Adrenal gland (tissue), 12 donors: Measurements from ENCODE around the gene UQCC5. TPM values are rescaled to one million over a fixed set of nuclear protein-coding genes. Genes with fewer than 3 reads are reported as not detected.

Experiments used
- DNase-seq, 7 donors: peaks; one replicate each; pipeline ENCODE4 v3.0.0-alpha.2; 2019 to 2020
- H3K27ac ChIP-seq, 5 donors: fragments of 200-600 bp; sonication (generic) in 4 of 5; 1 replicate in 3 of 5; 2 replicates in 2 of 5; pipeline versions ENCODE4 v1.5.1 to v1.8.0; 2016 to 2020; ENCODE audit warnings: mild to moderate bottlenecking in 1 of 5
- H3K27me3 ChIP-seq: fragments of 200-600 bp; 2 replicates; pipeline ENCODE4 v1.8.0; 2021
- H3K36me3 ChIP-seq, 2 donors: fragments of 200-600 bp; replicated peaks in 1 of 2; 1 replicate in 1 of 2; 2 replicates in 1 of 2; pipeline versions ENCODE4 v1.5.1 to v1.8.0; 2018 to 2022
- H3K4me1 ChIP-seq, 2 donors: fragments of 200-600 bp; replicated peaks in 1 of 2; 1 replicate in 1 of 2; 2 replicates in 1 of 2; pipeline versions ENCODE4 v1.5.1 to v1.8.0; 2018 to 2021
- H3K4me3 ChIP-seq, 4 donors: fragments of 200-600 bp; sonication (generic) in 3 of 4; one replicate each; pipeline ENCODE4 v1.5.1; 2016 to 2018
- H3K9me3 ChIP-seq, 3 donors: fragments of 200-600 bp; sonication (generic) in 1 of 3; replicated peaks in 1 of 3; 1 replicate in 2 of 3; 2 replicates in 1 of 3; pipeline versions ENCODE4 v1.5.1 to v1.8.0; 2016 to 2021
- CTCF ChIP-seq, 6 experiments: fragments of 450-650 bp in 4 of 6; fragments of 200-600 bp in 2 of 6; sonication (generic) in 1 of 6; IDR thresholded peaks; 1 replicate in 5 of 6; 2 replicates in 1 of 6; pipeline versions ENCODE4 v1.5.1 to v1.8.0; 2016 to 2021; ENCODE audit warnings: antibody characterized with exemption in 6 of 6, mild to moderate bottlenecking in 2 of 6, moderate library complexity in 1 of 6
- POLR2A ChIP-seq, 2 donors: fragments of 450-650 bp; IDR thresholded peaks; one replicate each; pipeline ENCODE4 v1.6.1; 2017; ENCODE audit warnings: antibody characterized with exemption in 2 of 2, mild to moderate bottlenecking in 2 of 2, moderate library complexity in 1 of 2
- WGBS, 4 donors: extraction: QIAGEN DNeasy Blood & Tissue Kit in 2 of 4; methylation state at CpG; one replicate each; pipeline versions ENCODE4 v1.1.5 to v1.1.7; 2013 to 2017; 5-methylcytosine and 5-hydroxymethylcytosine counted together
- intact Hi-C, 2 donors: fragments of 100-400 bp; cut with DNase I; formaldehyde crosslinking; loops; one replicate each; pipeline versions ENCODE4 v1.14.1 to v1.15.0; 2022 to 2023
- polyA plus RNA-seq, 3 donors: library from polyadenylated mRNA; stranded (reverse); fragments of 200-250 nt in 2 of 3; fragments of 350-450 nt in 1 of 3; fragmentation: Illumina TruSeq in 1 of 3; extraction: RNeasy Lipid Tissue Mini Kit (QIAGEN cat#74804) in 1 of 3; gene quantifications; one replicate each; pipeline ENCODE4 v1.2.3, GENCODE V29; 2013 to 2014
- total RNA-seq, 9 donors: library from RNA; depleted of rRNA in 4 of 9; stranded (reverse); fragments of >200 nt in 4 of 9; fragments of 120-200 nt in 1 of 9; fragmentation: NEBNext Ultra II Directional in 1 of 9; extraction: Animal tissue kit (Norgen Biotek cat#: 25700) in 1 of 9; gene quantifications; one replicate each; pipeline versions ENCODE4 v1.1.0 to v1.2.4, GENCODE V29; 2013 to 2023
- donor health status: healthy with polysubstance abuse.
- donor health status: Bipolar disorder and iron deficiency.
- donor health status: DM: yes; HTN: yes; CAD: no.
- donor health status: DM: no; HTN: no; CAD: no.
- donor health status: DM: no; HTN: no; CAD: no.
- donor health status: DM: yes; HTN: yes; CAD: no.

Gene UQCC5
- total and polyA plus RNA-seq, 12 donors, result 1.1 to 330 (median 72.3) TPM

GRCh38 chr3:52561028-52561747 is 24.8 kb downstream of the UQCC5 start:
- peak overlapping the region in 1 of 5 donors; percentile 8 for H3K27ac ChIP-seq
- H3K4me1 ChIP-seq, result peaks cover 16 to 36% of the 10 kb centered on the region in 2 donors
- H3K27me3 ChIP-seq, result no peaks in the 10 kb centered on the region
- DNase-seq, result no peak
- intact Hi-C loops, result no loop called here
- H3K36me3 ChIP-seq, result peaks cover 0 to 50% of the 10 kb centered on the region in 2 donors
- no peaks in the 10 kb centered on the region for H3K9me3 ChIP-seq
- TF ChIP-seq POLR2A (IDR thresholded peaks at IDR 0.05), result no peak
- TF ChIP-seq CTCF (IDR thresholded peaks at IDR 0.05), result no peak
- 67 to 81% (median 76%) methylated on average over 4 of the region's 4 CpGs for WGBS, 4 donors
- H3K4me3 ChIP-seq, result no peak overlapping the region

- Histone ChIP-seq H3K4me3 (no peak overlapping the region), H3K36me3 (peaks cover 0 to 40% of the 10 kb centered on the region in 2 donors), H3K9me3 (no peaks in the 10 kb centered on the region), H3K27ac (peak overlapping the region in 1 of 5 donors; percentile 29), H3K4me1 (peaks cover 0 to 16% of the 10 kb centered on the region in 2 donors), H3K27me3 (no peaks in the 10 kb centered on the region)
- WGBS, 4 donors, result 43 to 47% (median 44%) methylated on average over 2 of the region's 2 CpGs
- TF ChIP-seq POLR2A (IDR thresholded peaks at IDR 0.05), result no peak
- TF ChIP-seq CTCF (IDR thresholded peaks at IDR 0.05), result no peak
- no peak for DNase-seq
- intact Hi-C loops, result no loop called here
Observed at GRCh38 chr3:52563984-52564383, 27.6 kb downstream of the UQCC5 start.

GRCh38 chr3:52568069-52568468 is 31.7 kb downstream of the UQCC5 start:
- DNase-seq, result no peak
- Histone ChIP-seq H3K36me3 (peaks cover 0 to 15% of the 10 kb centered on the region in 2 donors), H3K4me3 (no peak overlapping the region), H3K27ac (no peak overlapping the region), H3K4me1 (peaks cover 0 to 10% of the 10 kb centered on the region in 2 donors), H3K9me3 (no peaks in the 10 kb centered on the region), H3K27me3 (no peaks in the 10 kb centered on the region)
- no peak for TF ChIP-seq POLR2A (IDR thresholded peaks at IDR 0.05)
- TF ChIP-seq CTCF (IDR thresholded peaks at IDR 0.05), result no peak
- 47 to 71% (median 57%) methylated on average over 2 of the region's 2 CpGs for WGBS, 4 donors
- intact Hi-C loops, result no loop called here

GRCh38 chr3:52570076-52570475 is 33.7 kb downstream of the UQCC5 start:
- intact Hi-C loops, result no loop called here
- no peaks in the 10 kb centered on the region for H3K27me3 ChIP-seq
- DNase-seq, result no peak
- H3K9me3 ChIP-seq, result no peaks in the 10 kb centered on the region
- H3K27ac ChIP-seq, result no peak overlapping the region
- no peak overlapping the region for H3K4me3 ChIP-seq
- peaks cover 8 to 12% of the 10 kb centered on the region in 2 donors for H3K4me1 ChIP-seq
- peaks cover 0 to 8% of the 10 kb centered on the region in 2 donors for H3K36me3 ChIP-seq
- TF ChIP-seq POLR2A (IDR thresholded peaks at IDR 0.05), result no peak
- TF ChIP-seq CTCF (IDR thresholded peaks at IDR 0.05), result no peak
- 72 to 78% (median 78%) methylated on average over 4 of the region's 4 CpGs for WGBS, 4 donors
